ENCODE results near the gene LTBP1. TPM values are rescaled to one million over a fixed set of nuclear protein-coding genes. Genes with fewer than 3 reads are reported as not detected.

Gene LTBP1
- total RNA-seq, 4 donors from 2014 or later = 15.8 to 56.7 (median 28.3) TPM

- H3K9me3 ChIP-seq = no peaks in the 10 kb centered on the region
- H3K27ac ChIP-seq = peak overlapping the region in 3 of 4 donors; percentile 53 to 61 (median 58)
- H3K4me1 ChIP-seq = peaks cover 0 to 3% (median 0%) of the 10 kb centered on the region in 4 donors
- TF ChIP-seq EP300 (IDR thresholded peaks at IDR 0.05; ENCODE audit: low read depth) = no peak
- TF ChIP-seq POLR2A (IDR thresholded peaks at IDR 0.05) = no peak
- TF ChIP-seq POLR2AphosphoS5 (IDR thresholded peaks at IDR 0.05) = no peak
- TF ChIP-seq, protein P1, sequence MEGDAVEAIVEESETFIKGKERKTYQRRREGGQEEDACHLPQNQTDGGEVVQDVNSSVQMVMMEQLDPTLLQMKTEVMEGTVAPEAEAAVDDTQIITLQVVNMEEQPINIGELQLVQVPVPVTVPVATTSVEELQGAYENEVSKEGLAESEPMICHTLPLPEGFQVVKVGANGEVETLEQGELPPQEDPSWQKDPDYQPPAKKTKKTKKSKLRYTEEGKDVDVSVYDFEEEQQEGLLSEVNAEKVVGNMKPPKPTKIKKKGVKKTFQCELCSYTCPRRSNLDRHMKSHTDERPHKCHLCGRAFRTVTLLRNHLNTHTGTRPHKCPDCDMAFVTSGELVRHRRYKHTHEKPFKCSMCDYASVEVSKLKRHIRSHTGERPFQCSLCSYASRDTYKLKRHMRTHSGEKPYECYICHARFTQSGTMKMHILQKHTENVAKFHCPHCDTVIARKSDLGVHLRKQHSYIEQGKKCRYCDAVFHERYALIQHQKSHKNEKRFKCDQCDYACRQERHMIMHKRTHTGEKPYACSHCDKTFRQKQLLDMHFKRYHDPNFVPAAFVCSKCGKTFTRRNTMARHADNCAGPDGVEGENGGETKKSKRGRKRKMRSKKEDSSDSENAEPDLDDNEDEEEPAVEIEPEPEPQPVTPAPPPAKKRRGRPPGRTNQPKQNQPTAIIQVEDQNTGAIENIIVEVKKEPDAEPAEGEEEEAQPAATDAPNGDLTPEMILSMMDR (IDR thresholded peaks at IDR 0.05) = no peak
- 72 to 78% methylated on average over 8 of the region's 8 CpGs for WGBS, 2 donors (ENCODE audit: low coverage in 1 of 2)
- intact Hi-C loops (cut with DNase I; ENCODE audit: low total_unique reads) = no loop called here
- in situ Hi-C loops (cut with MboI; ENCODE audit: low pct_ligation_motif_present in 1 of 4, low pct_unique_long_range_greater_than_20kb in 1 of 4, low sequenced_read_pairs in 3 of 4) = no loop called here
- H3K36me3 ChIP-seq = no peaks in the 10 kb centered on the region
- H3K4me3 ChIP-seq = no peak overlapping the region
- DNase-seq = no peak
- H3K27me3 ChIP-seq = no peaks in the 10 kb centered on the region
These were observed 112.1 kb downstream of the LTBP1 start for GRCh38 chr2:33058716-33059470.

- Histone ChIP-seq H3K27ac (peak overlapping the region in 3 of 4 donors; percentile 53 to 61 (median 58)), H3K9me3 (no peaks in the 10 kb centered on the region), H3K36me3 (no peaks in the 10 kb centered on the region), H3K4me3 (no peak overlapping the region), H3K4me1 (peaks cover 0 to 3% (median 0%) of the 10 kb centered on the region in 4 donors), H3K27me3 (no peaks in the 10 kb centered on the region)
- in situ Hi-C loops (cut with MboI; ENCODE audit: low pct_ligation_motif_present in 1 of 4, low pct_unique_long_range_greater_than_20kb in 1 of 4, low sequenced_read_pairs in 3 of 4) (no loop called here), intact Hi-C loops (cut with DNase I; ENCODE audit: low total_unique reads) (no loop called here)
- TF ChIP-seq EP300 (IDR thresholded peaks at IDR 0.05; ENCODE audit: low read depth) = no peak
- TF ChIP-seq POLR2A (IDR thresholded peaks at IDR 0.05) = no peak
- TF ChIP-seq POLR2AphosphoS5 (IDR thresholded peaks at IDR 0.05) = no peak
- TF ChIP-seq, protein P1 (IDR thresholded peaks at IDR 0.05) = no peak
- 77 to 84% methylated on average over 3 of the region's 3 CpGs for WGBS, 2 donors (ENCODE audit: low coverage in 1 of 2)
- DNase-seq = no peak
These were observed 112.9 kb downstream of the LTBP1 start for GRCh38 chr2:33059471-33060156.

GRCh38 chr2:33060405-33060804 lies 113.7 kb downstream of the LTBP1 start:
- DNase-seq = no peak
- Histone ChIP-seq H3K27ac (peak overlapping the region; percentile 4 to 61 (median 56)), H3K9me3 (no peaks in the 10 kb centered on the region), H3K36me3 (no peaks in the 10 kb centered on the region), H3K4me3 (no peak overlapping the region), H3K27me3 (no peaks in the 10 kb centered on the region), H3K4me1 (peaks cover 0 to 3% (median 0%) of the 10 kb centered on the region in 4 donors)
- 60 to 61% methylated on average over 2 of the region's 2 CpGs for WGBS, 2 donors (ENCODE audit: low coverage in 1 of 2)
- in situ Hi-C loops (cut with MboI; ENCODE audit: low pct_ligation_motif_present in 1 of 4, low pct_unique_long_range_greater_than_20kb in 1 of 4, low sequenced_read_pairs in 3 of 4) = no loop called here
- intact Hi-C loops (cut with DNase I; ENCODE audit: low total_unique reads) = no loop called here
- TF ChIP-seq, protein P1 (IDR thresholded peaks at IDR 0.05) = no peak
- TF ChIP-seq EP300 (IDR thresholded peaks at IDR 0.05; ENCODE audit: low read depth) (no peak), POLR2A (IDR thresholded peaks at IDR 0.05) (no peak), POLR2AphosphoS5 (IDR thresholded peaks at IDR 0.05) (no peak)

DNA sequence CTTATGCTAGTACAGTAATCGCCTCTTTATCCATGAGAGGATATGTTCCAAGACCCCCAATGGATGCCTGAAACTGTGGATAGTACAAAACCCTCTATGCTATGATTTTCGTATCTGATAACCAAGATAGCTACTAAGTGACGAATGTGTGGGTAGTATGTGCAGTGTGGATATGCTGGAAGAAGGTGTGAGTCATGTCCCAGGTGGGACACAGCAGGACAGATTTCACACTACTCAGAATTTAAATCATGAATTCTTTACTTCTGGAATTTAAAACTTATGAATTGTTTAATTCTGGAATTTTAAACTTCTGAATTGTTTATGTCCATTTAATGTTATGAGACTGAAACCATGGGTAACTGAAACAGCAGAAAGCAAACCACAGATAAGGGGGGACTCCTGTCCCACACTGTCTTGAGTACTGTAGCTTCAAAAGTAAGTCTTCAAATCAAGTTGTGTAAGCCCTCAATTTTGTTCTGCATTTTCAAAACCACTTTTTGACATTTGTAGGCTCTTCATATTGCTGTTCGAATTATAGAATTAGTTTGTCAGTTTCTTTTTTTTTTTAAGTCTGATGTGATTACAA lies 116.0 kb downstream of the LTBP1 start:
- Histone ChIP-seq H3K36me3 (no peaks in the 10 kb centered on the region), H3K4me1 (peaks cover 0 to 3% (median 0%) of the 10 kb centered on the region in 4 donors), H3K27me3 (no peaks in the 10 kb centered on the region), H3K27ac (no peak overlapping the region), H3K9me3 (no peaks in the 10 kb centered on the region), H3K4me3 (no peak overlapping the region)
- no peak for DNase-seq
- intact Hi-C loops (cut with DNase I; ENCODE audit: low total_unique reads) (no loop called here), in situ Hi-C loops (cut with MboI; ENCODE audit: low pct_ligation_motif_present in 1 of 4, low pct_unique_long_range_greater_than_20kb in 1 of 4, low sequenced_read_pairs in 3 of 4) (no loop called here)
- WGBS, 2 donors (ENCODE audit: low coverage in 1 of 2) = 82 to 88% methylated on average over 4 of the region's 4 CpGs
- TF ChIP-seq POLR2AphosphoS5 (IDR thresholded peaks at IDR 0.05) (no peak), EP300 (IDR thresholded peaks at IDR 0.05; ENCODE audit: low read depth) (no peak), POLR2A (IDR thresholded peaks at IDR 0.05) (no peak)
- TF ChIP-seq, protein P1 (IDR thresholded peaks at IDR 0.05) = no peak

Measured in transverse colon (tissue), 4 donors.